Measurements from ENCODE around the gene CBR1. TPM values are rescaled to one million over a fixed set of nuclear protein-coding genes. Genes with fewer than 3 reads are reported as not detected.

Gene CBR1
- total RNA-seq, 2 experiments from 2014 or later: 12.0 TPM; not detected in 1

DNA sequence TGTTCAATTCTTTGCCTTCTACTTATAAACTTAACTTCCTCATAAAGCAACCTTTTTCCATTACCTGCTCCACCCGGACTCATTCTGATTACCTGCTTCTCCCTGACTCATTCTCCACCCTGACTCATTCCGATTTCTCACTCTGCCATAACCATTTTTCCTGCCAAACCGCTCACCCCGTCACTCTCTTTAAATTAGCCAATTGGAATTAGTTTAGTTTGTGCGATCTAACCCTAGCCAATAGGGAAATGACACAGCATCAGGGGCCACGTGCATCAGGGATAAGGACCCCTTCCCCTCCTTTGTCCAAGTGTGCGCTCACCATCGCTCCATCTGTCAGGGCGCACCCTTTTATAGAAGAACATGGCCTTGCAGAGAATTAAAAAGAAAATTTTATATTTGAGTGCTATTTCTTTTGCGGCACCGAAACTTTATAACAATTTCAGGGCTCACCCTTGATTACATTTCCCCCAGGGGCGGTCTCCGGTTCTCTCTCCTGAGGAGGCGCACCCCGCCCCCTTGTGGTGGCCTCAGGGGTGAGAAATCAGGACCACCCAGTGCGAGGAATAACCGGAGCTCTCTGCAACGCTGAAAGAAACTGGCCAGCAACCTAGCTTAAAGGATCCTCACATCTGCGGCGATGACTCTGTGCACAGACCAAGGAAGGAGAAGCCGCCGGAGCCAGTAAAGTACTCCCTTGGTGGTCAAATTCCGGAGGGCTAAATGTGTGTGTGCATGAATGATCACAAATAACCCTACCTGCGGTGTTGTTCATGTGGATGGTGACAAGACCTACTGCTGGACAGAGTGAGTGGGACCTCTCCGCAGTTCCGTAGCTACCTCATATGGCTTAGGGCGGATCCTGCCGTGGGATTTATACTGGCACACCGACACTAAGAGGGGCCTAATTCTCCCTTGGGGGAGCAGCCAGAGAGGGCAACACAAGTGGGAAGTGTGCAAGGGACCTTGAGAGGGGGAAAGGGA is 34.8 kb downstream of the CBR1 start:
- BruUV-seq (replicated peaks): no TSS peak
- no peak overlapping the region for H3K4me2 ChIP-seq (ENCODE audit: low read length)
- no peaks in the 10 kb centered on the region for H3K79me2 ChIP-seq (ENCODE audit: insufficient read depth, low read depth, low read length)
- no peaks in the 10 kb centered on the region for H3K4me1 ChIP-seq (ENCODE audit: insufficient read depth, low read length, poor library complexity, severe bottlenecking)
- DNase-seq (ENCODE audit: low spot score): no peak
- no peaks in the 10 kb centered on the region for H4K20me1 ChIP-seq (ENCODE audit: insufficient read depth, low read length)
- H2AFZ ChIP-seq (ENCODE audit: low read length): no peak overlapping the region
- H3K9me2 ChIP-seq (ENCODE audit: insufficient read depth, low read length): no peaks in the 10 kb centered on the region
- no peak overlapping the region for H3K4me3 ChIP-seq (ENCODE audit: low read depth, low read length, poor library complexity, severe bottlenecking)
- H3K9me3 ChIP-seq (ENCODE audit: low read length): peaks cover 5% of the 10 kb centered on the region; the same call in 1 of the 2 replicates
- H3K27ac ChIP-seq (ENCODE audit: low read depth, low read length, poor library complexity, severe bottlenecking): no peak overlapping the region
- no peaks in the 10 kb centered on the region for H3K36me3 ChIP-seq (ENCODE audit: insufficient read depth, low read length)
- TF ChIP-seq, protein P1, sequence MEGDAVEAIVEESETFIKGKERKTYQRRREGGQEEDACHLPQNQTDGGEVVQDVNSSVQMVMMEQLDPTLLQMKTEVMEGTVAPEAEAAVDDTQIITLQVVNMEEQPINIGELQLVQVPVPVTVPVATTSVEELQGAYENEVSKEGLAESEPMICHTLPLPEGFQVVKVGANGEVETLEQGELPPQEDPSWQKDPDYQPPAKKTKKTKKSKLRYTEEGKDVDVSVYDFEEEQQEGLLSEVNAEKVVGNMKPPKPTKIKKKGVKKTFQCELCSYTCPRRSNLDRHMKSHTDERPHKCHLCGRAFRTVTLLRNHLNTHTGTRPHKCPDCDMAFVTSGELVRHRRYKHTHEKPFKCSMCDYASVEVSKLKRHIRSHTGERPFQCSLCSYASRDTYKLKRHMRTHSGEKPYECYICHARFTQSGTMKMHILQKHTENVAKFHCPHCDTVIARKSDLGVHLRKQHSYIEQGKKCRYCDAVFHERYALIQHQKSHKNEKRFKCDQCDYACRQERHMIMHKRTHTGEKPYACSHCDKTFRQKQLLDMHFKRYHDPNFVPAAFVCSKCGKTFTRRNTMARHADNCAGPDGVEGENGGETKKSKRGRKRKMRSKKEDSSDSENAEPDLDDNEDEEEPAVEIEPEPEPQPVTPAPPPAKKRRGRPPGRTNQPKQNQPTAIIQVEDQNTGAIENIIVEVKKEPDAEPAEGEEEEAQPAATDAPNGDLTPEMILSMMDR (conservative IDR thresholded peaks at IDR 0.05; ENCODE audit: low read length): peak; percentile 64
- no peak for TF ChIP-seq EZH2phosphoT487 (IDR thresholded peaks at IDR 0.05; ENCODE audit: borderline replicate concordance, low read depth, low read length)
- POLR2A ChIA-PET: no interaction called here
- CTCF ChIA-PET (ENCODE audit: unreplicated experiment): no interaction called here
- intact Hi-C loops (cut with micrococcal nuclease; ENCODE audit: unreplicated experiment): no loop called here

DNA sequence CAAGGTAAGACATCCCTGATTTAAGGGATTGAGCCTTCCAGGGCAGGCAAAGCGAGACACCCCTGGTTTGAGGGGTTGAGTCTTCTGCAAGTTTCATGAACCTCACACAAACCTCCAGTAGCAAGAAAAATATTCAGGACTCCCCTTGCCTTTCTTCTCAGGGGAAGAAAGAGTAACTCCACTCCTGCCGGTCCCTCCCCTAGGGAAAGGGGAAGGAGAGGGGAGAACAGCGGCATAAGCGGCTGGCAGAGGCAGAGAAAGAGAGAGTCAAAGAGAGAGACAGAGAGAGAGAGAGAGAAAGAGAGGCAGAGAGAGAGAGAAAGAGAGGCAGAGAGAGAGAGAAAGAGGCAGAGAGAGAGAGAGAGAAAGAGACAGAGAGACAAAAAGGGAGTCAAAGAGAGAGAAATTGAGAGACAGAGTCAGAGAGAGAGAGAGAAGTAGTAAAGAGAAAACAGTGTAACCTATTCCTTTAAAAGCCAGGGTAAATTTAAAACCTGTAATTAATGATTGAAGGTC is 35.6 kb downstream of the CBR1 start:
- Histone ChIP-seq H3K27ac (ENCODE audit: low read depth, low read length, poor library complexity, severe bottlenecking) (no peak overlapping the region), H3K4me1 (ENCODE audit: insufficient read depth, low read length, poor library complexity, severe bottlenecking) (no peaks in the 10 kb centered on the region), H3K36me3 (ENCODE audit: insufficient read depth, low read length) (no peaks in the 10 kb centered on the region), H2AFZ (ENCODE audit: low read length) (no peak overlapping the region), H4K20me1 (ENCODE audit: insufficient read depth, low read length) (no peaks in the 10 kb centered on the region), H3K4me3 (ENCODE audit: low read depth, low read length, poor library complexity, severe bottlenecking) (no peak overlapping the region), H3K9me2 (ENCODE audit: insufficient read depth, low read length) (no peaks in the 10 kb centered on the region), H3K4me2 (ENCODE audit: low read length) (no peak overlapping the region), H3K9me3 (ENCODE audit: low read length) (peaks cover 5% of the 10 kb centered on the region; the same call in 1 of the 2 replicates), H3K79me2 (ENCODE audit: insufficient read depth, low read depth, low read length) (no peaks in the 10 kb centered on the region)
- CTCF ChIA-PET (ENCODE audit: unreplicated experiment): no interaction called here
- DNase-seq (ENCODE audit: low spot score): no peak
- POLR2A ChIA-PET: interaction anchor here (0.9 kb wide), 1 partner anchor 9 kb away, joined by 3 read pairs; no protein-coding TSS in a partner anchor
- BruUV-seq (replicated peaks): no TSS peak
- intact Hi-C loops (cut with micrococcal nuclease; ENCODE audit: unreplicated experiment): no loop called here
- no peak for TF ChIP-seq EZH2phosphoT487 (IDR thresholded peaks at IDR 0.05; ENCODE audit: borderline replicate concordance, low read depth, low read length)
- TF ChIP-seq, protein P1 (conservative IDR thresholded peaks at IDR 0.05; ENCODE audit: low read length): no peak

Data from OCI-LY7 (cell line).